HCT116 (cell line): Measurements from ENCODE around the gene CD84.
"Not testable (repeated sequence)": the region's sequence is repeated elsewhere in the genome, so short reads cannot be mapped to it uniquely, and the experiment has no call there.

Experiments
- EZH2 ChIP-seq: fragments of 200-600 bp; sonication (generic); IDR thresholded peaks from 2 replicates; pipeline ENCODE4 v1.6.1; 2017; ENCODE audit warnings: antibody characterized with exemption, mixed run types
- EZH2phosphoT487 ChIP-seq: fragments of 200-600 bp; IDR thresholded peaks from 2 replicates; pipeline ENCODE4 v1.6.1; 2018; ENCODE audit warnings: antibody characterized with exemption, borderline replicate concordance
- JUND ChIP-seq: IDR thresholded peaks from 2 replicates; pipeline ENCODE4 v1.6.1; 2012
- POLR2AphosphoS5 ChIP-seq: IDR thresholded peaks from 2 replicates; pipeline ENCODE4 v1.6.1; 2011; ENCODE audit warnings: mild to moderate bottlenecking, low read depth, low read length, moderate library complexity
- RAD21 ChIP-seq: IDR thresholded peaks from 2 replicates; pipeline ENCODE4 v1.6.1; 2012; ENCODE audit warnings: low read depth, mild to moderate bottlenecking
- SRF ChIP-seq: IDR thresholded peaks from 2 replicates; pipeline ENCODE4 v1.6.1; 2012; ENCODE audit warnings: low read depth

- TF ChIP-seq JUND, EZH2phosphoT487, RAD21, EZH2, SRF, POLR2AphosphoS5: not testable (repeated sequence)
Observed at GRCh38 chr1:160517519-160517918, 61.8 kb downstream of the CD84 start.
